A673 (cell line): ENCODE measurements around the gene FMNL3.

Experiments
- EZH2 ChIP-seq: fragments of 200-600 bp; sonication (generic); IDR thresholded peaks from 2 replicates; pipeline ENCODE4 v1.6.1; 2017; ENCODE audit warnings: borderline replicate concordance, low read depth, mild to moderate bottlenecking, mixed read lengths, antibody characterized with exemption, low read length; ENCODE audit not compliant: poor library complexity, severe bottlenecking
- TF ChIP-seq, protein P1 (sequence below): fragments of 300-800, 200-600 bp; sonication (generic); conservative IDR thresholded peaks from 2 replicates; pipeline ENCODE4 v1.5.1; 2017; ENCODE audit warnings: low read depth, mild to moderate bottlenecking, antibody characterized with exemption, low read length, moderate library complexity, mixed read lengths

GRCh38 chr12:49669796-49670195, 37.4 kb downstream of the FMNL3 start:
- TF ChIP-seq, protein P1, sequence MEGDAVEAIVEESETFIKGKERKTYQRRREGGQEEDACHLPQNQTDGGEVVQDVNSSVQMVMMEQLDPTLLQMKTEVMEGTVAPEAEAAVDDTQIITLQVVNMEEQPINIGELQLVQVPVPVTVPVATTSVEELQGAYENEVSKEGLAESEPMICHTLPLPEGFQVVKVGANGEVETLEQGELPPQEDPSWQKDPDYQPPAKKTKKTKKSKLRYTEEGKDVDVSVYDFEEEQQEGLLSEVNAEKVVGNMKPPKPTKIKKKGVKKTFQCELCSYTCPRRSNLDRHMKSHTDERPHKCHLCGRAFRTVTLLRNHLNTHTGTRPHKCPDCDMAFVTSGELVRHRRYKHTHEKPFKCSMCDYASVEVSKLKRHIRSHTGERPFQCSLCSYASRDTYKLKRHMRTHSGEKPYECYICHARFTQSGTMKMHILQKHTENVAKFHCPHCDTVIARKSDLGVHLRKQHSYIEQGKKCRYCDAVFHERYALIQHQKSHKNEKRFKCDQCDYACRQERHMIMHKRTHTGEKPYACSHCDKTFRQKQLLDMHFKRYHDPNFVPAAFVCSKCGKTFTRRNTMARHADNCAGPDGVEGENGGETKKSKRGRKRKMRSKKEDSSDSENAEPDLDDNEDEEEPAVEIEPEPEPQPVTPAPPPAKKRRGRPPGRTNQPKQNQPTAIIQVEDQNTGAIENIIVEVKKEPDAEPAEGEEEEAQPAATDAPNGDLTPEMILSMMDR = no peak
- no peak for TF ChIP-seq EZH2
